Stimulated activated CD4-positive, alpha-beta T cell treated with anti-CD3 and anti-CD28 coated beads, Interleukin-1b, Interleukin-23, amount 100 ng/mL, for 1 hour (primary cell): ENCODE measurements around the gene CTDP1.

ENCODE experiments used
- DNase-seq, 2 donors: peaks; one replicate each; pipeline ENCODE4 v3.0.0-alpha.2; 2020; ENCODE audit warnings: low read depth in 2 of 2

Gene CTDP1

GRCh38 chr18:79679552-79680099 lies at the start of gene CTDP1:
Gene CTDP1 (plus strand): TSS chr18:79679803. CDS start chr18:79679948, 145 bp downstream.
- DNase-seq = peak; percentile 68 to 72

GRCh38 chr18:79630281-79631095 lies 49.1 kb upstream of the CTDP1 start:
- no peak for DNase-seq

- no peak for DNase-seq
Observed at GRCh38 chr18:79631096-79631507, 48.5 kb upstream of the CTDP1 start.

- no peak for DNase-seq
Observed at GRCh38 chr18:79631761-79632446, 47.7 kb upstream of the CTDP1 start.

- no peak for DNase-seq
Observed at GRCh38 chr18:79632765-79633164, 46.8 kb upstream of the CTDP1 start.

- no peak for DNase-seq
Observed at GRCh38 chr18:79634186-79634585, 45.4 kb upstream of the CTDP1 start.

- no peak for DNase-seq
Observed at GRCh38 chr18:79634593-79635426, 44.8 kb upstream of the CTDP1 start.

GRCh38 chr18:79635427-79635726 lies 44.2 kb upstream of the CTDP1 start:
- DNase-seq = no peak

GRCh38 chr18:79637181-79637920 lies 42.3 kb upstream of the CTDP1 start:
- no peak for DNase-seq

GRCh38 chr18:79637921-79638909 lies 41.4 kb upstream of the CTDP1 start:
- DNase-seq = no peak

GRCh38 chr18:79639072-79639829 lies 40.4 kb upstream of the CTDP1 start:
- DNase-seq = no peak

GRCh38 chr18:79640064-79640672 lies 39.4 kb upstream of the CTDP1 start:
- DNase-seq = no peak

GRCh38 chr18:79640875-79641274 lies 38.7 kb upstream of the CTDP1 start:
- no peak for DNase-seq

- no peak for DNase-seq
Observed at GRCh38 chr18:79641722-79642497, 37.7 kb upstream of the CTDP1 start.

GRCh38 chr18:79642626-79643025 lies 37.0 kb upstream of the CTDP1 start:
- DNase-seq = no peak

GRCh38 chr18:79643054-79643984 lies 36.3 kb upstream of the CTDP1 start:
- DNase-seq = no peak

- DNase-seq = peak; percentile 10 to 34
Observed at GRCh38 chr18:79644006-79644665, 35.5 kb upstream of the CTDP1 start.
